HEK293 (cell line): ENCODE measurements around the gene UTP15.
A peak's percentile ranks its signal among the peaks of the same experiment; 100 is the strongest.

Source experiments
- BCL6B ChIP-seq: fragments of 450-650 bp; formaldehyde crosslinking; IDR thresholded peaks from 2 replicates; pipeline ENCODE4 v1.5.1; 2017; ENCODE audit warnings: missing biosample characterization, missing genetic modification characterization
- HOXD13 ChIP-seq: sonication (generic); formaldehyde crosslinking; IDR thresholded peaks from 2 replicates; pipeline ENCODE4 v1.8.0; 2022; ENCODE audit warnings: missing genetic modification reagents, borderline replicate concordance
- INSM2 ChIP-seq: fragments of 450-650 bp; formaldehyde crosslinking; IDR thresholded peaks from 2 replicates; pipeline ENCODE4 v1.5.1; 2016; ENCODE audit warnings: missing biosample characterization, missing genetic modification characterization
- KLF1 ChIP-seq: fragments of 450-650 bp; formaldehyde crosslinking; IDR thresholded peaks from 2 replicates; pipeline ENCODE4 v1.5.1; 2016; ENCODE audit warnings: missing biosample characterization, missing genetic modification characterization
- KLF9 ChIP-seq: fragments of 450-650 bp; formaldehyde crosslinking; IDR thresholded peaks from 2 replicates; pipeline ENCODE4 v1.5.1; 2016; ENCODE audit warnings: missing biosample characterization, missing genetic modification characterization, low read depth
- REST ChIP-seq: fragments of 450-650 bp; formaldehyde crosslinking; IDR thresholded peaks from 2 replicates; pipeline ENCODE4 v1.5.1; 2016; ENCODE audit warnings: missing biosample characterization, missing genetic modification characterization
- SP3 ChIP-seq: fragments of 450-650 bp; formaldehyde crosslinking; IDR thresholded peaks from 2 replicates; pipeline ENCODE4 v1.5.1; 2016; ENCODE audit warnings: missing biosample characterization, missing genetic modification characterization
- SP7 ChIP-seq: fragments of 450-650 bp; formaldehyde crosslinking; IDR thresholded peaks from 2 replicates; pipeline ENCODE4 v1.5.1; 2016; ENCODE audit warnings: missing biosample characterization, missing genetic modification characterization
- TRIM28 ChIP-seq: IDR thresholded peaks from 2 replicates; pipeline ENCODE4 v1.6.1; 2011; ENCODE audit warnings: low read length, control low read depth, borderline replicate concordance
- ZBTB1 ChIP-seq: fragments of 450-650 bp; formaldehyde crosslinking; IDR thresholded peaks from 2 replicates; pipeline ENCODE4 v1.5.1; 2016; ENCODE audit warnings: missing biosample characterization, missing genetic modification characterization
- ZBTB20 ChIP-seq: fragments of 450-650 bp; formaldehyde crosslinking; IDR thresholded peaks from 2 replicates; pipeline ENCODE4 v1.5.1; 2016; ENCODE audit warnings: missing biosample characterization, missing genetic modification characterization
- ZFP3 ChIP-seq: fragments of 450-650 bp; formaldehyde crosslinking; IDR thresholded peaks from 2 replicates; pipeline ENCODE4 v1.5.1; 2016; ENCODE audit warnings: low read depth, missing biosample characterization, missing genetic modification characterization
- ZNF157 ChIP-seq: fragments of 450-650 bp; formaldehyde crosslinking; IDR thresholded peaks from 2 replicates; pipeline ENCODE4 v1.5.1; 2016; ENCODE audit warnings: missing biosample characterization, missing genetic modification characterization
- ZNF26 ChIP-seq: fragments of 450-650 bp; formaldehyde crosslinking; IDR thresholded peaks from 2 replicates; pipeline ENCODE4 v1.5.1; 2016; ENCODE audit warnings: missing biosample characterization, missing genetic modification characterization
- ZNF274 ChIP-seq, 2 experiments: fragments of 200-500 bp in 1 of 2; fragments of 450-650 bp in 1 of 2; sonication (Bioruptor generic) in 1 of 2; formaldehyde crosslinking in 1 of 2; IDR thresholded peaks; 2 replicates each; pipeline versions ENCODE4 v1.5.1 to v1.6.1; 2014 to 2016; ENCODE audit warnings: borderline replicate concordance in 1 of 2, inconsistent platforms in 1 of 2, low read length in 1 of 2, missing biosample characterization in 1 of 2, missing genetic modification characterization in 1 of 2
- ZNF280C ChIP-seq: fragments of 450-650 bp; formaldehyde crosslinking; IDR thresholded peaks from 2 replicates; pipeline ENCODE4 v1.5.1; 2016; ENCODE audit warnings: missing biosample characterization, missing genetic modification characterization
- ZNF416 ChIP-seq: fragments of 450-650 bp; formaldehyde crosslinking; IDR thresholded peaks from 2 replicates; pipeline ENCODE4 v1.5.1; 2016; ENCODE audit warnings: missing biosample characterization, missing genetic modification characterization
- ZNF433 ChIP-seq: fragments of 450-650 bp; formaldehyde crosslinking; IDR thresholded peaks from 2 replicates; pipeline ENCODE4 v1.5.1; 2016; ENCODE audit warnings: missing biosample characterization, missing genetic modification characterization, low read depth
- ZNF488 ChIP-seq: fragments of 450-650 bp; formaldehyde crosslinking; IDR thresholded peaks from 2 replicates; pipeline ENCODE4 v1.5.1; 2016; ENCODE audit warnings: missing biosample characterization, missing genetic modification characterization
- ZNF514 ChIP-seq: fragments of 450-650 bp; formaldehyde crosslinking; IDR thresholded peaks from 2 replicates; pipeline ENCODE4 v1.5.1; 2016; ENCODE audit warnings: missing biosample characterization, missing genetic modification characterization
- ZNF521 ChIP-seq: fragments of 450-650 bp; formaldehyde crosslinking; IDR thresholded peaks from 2 replicates; pipeline ENCODE4 v1.5.1; 2017; ENCODE audit warnings: missing biosample characterization, mild to moderate bottlenecking, missing genetic modification characterization
- ZNF596 ChIP-seq: fragments of 450-650 bp; IDR thresholded peaks from 2 replicates; pipeline ENCODE4 v1.5.0; 2018; ENCODE audit warnings: missing biosample characterization, mild to moderate bottlenecking, missing genetic modification characterization, moderate library complexity
- ZNF600 ChIP-seq: fragments of 450-650 bp; formaldehyde crosslinking; IDR thresholded peaks from 2 replicates; pipeline ENCODE4 v1.5.1; 2016; ENCODE audit warnings: missing biosample characterization, missing genetic modification characterization
- ZNF621 ChIP-seq: fragments of 450-650 bp; formaldehyde crosslinking; IDR thresholded peaks from 2 replicates; pipeline ENCODE4 v1.5.1; 2017; ENCODE audit warnings: missing biosample characterization, missing genetic modification characterization
- ZNF629 ChIP-seq: fragments of 450-650 bp; formaldehyde crosslinking; IDR thresholded peaks from 2 replicates; pipeline ENCODE4 v1.5.1; 2017; ENCODE audit warnings: missing biosample characterization, missing genetic modification characterization
- ZNF701 ChIP-seq: fragments of 450-650 bp; formaldehyde crosslinking; IDR thresholded peaks from 2 replicates; pipeline ENCODE4 v1.5.1; 2016; ENCODE audit warnings: missing biosample characterization, missing genetic modification characterization
- ZNF830 ChIP-seq: fragments of 450-650 bp; IDR thresholded peaks from 2 replicates; pipeline ENCODE4 v1.5.0; 2018; ENCODE audit warnings: missing biosample characterization, missing genetic modification characterization, low read depth, mild to moderate bottlenecking, moderate library complexity
- ZSCAN30 ChIP-seq: fragments of 450-650 bp; IDR thresholded peaks from 2 replicates; pipeline ENCODE4 v1.5.1; 2018; ENCODE audit warnings: missing biosample characterization, mild to moderate bottlenecking, missing genetic modification characterization, moderate library complexity

Gene UTP15

GRCh38 chr5:73625944-73626811 is 60.6 kb downstream of the UTP15 start, which contains the start of gene ARHGEF28 (continued):
- TF ChIP-seq ZNF521 (tag by site-specific recombination) (no peak), INSM2 (no peak), ZFP3 (tag by site-specific recombination) (no peak), ZNF514 (tag by site-specific recombination) (no peak), ZNF274 (IDR thresholded peaks at IDR 0.05; ENCODE audit: low read length) (no peak), ZNF274 (tag by site-specific recombination; IDR thresholded peaks at IDR 0.05; ENCODE audit: borderline replicate concordance) (no peak), ZNF488 (no peak), SP7 (tag by site-specific recombination) (peak; percentile 77), ZSCAN30 (tag by site-specific recombination) (peak; percentile 20; the same call in 1 of the 2 replicates), ZNF26 (no peak), ZBTB20 (tag by site-specific recombination) (peak; percentile 55; the same call in 1 of the 2 replicates), ZNF701 (tag by site-specific recombination) (no peak), ZNF433 (tag by site-specific recombination) (no peak), ZNF830 (tag by site-specific recombination) (no peak), TRIM28 (0 out of 2 replicates have a peak, but pooled peaks have one; percentile 25), KLF9 (tag by site-specific recombination) (peak; percentile 19; the same call in 1 of the 2 replicates), ZNF596 (tag by site-specific recombination) (no peak), ZNF280C (tag by site-specific recombination) (no peak), REST (tag by site-specific recombination) (no peak), ZNF157 (no peak), HOXD13 (CRISPR knock-in tag) (no peak), ZNF416 (no peak), ZBTB1 (tag by site-specific recombination) (no peak), BCL6B (tag by site-specific recombination) (no peak), ZNF629 (peak; percentile 38), ZNF600 (no peak; the same call in none of the 2 replicates), ZNF621 (tag by site-specific recombination) (no peak), KLF1 (tag by site-specific recombination) (peak; percentile 81), SP3 (tag by site-specific recombination) (peak; percentile 38)
